ENCODE measurements around the gene C1orf210.

DNA sequence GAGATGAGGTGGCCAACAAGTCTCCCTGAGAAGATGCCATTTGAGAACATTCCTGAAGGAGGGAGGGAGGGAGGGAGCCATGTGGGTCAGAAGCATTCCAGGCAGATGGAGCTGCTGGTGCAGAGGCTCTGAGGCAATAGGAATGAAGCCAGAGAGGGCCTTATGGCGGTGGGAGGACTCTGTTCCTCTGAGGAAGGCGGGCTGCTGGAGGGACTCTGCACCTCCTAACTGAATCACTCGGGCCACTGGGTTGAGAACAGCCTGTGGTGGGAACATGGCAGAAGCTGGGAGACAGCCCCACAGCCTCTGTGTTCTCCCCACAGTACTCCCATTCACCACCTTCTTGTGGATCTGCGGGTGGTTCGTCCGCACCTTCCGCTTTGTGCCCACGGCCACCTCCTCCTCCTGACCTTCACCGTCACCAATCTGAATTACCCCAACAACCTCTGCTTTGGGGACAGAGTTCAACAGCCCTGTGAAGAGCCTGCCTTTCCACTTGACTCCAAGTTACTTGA lies 18.0 kb downstream of the C1orf210 start:
- TF ChIP-seq EZH2 (IDR thresholded peaks at IDR 0.05; ENCODE audit: insufficient read depth, poor library complexity, severe bottlenecking) (no peak), EZH2phosphoT487 (IDR thresholded peaks at IDR 0.05; ENCODE audit: insufficient read depth, low read depth) (no peak)
